Heart right ventricle (tissue), 16 donors: ENCODE data around the gene SLC39A3. TPM values are rescaled to one million over a fixed set of nuclear protein-coding genes. Genes with fewer than 3 reads are reported as not detected.
"Not testable (repeated sequence)": the region's sequence is repeated elsewhere in the genome, so short reads cannot be mapped to it uniquely, and the experiment has no call there.

Source experiments
- ATAC-seq, 8 donors: fragments of 200-7000 bp; cut with Tn5 transposase; one replicate each; pipeline ENCODE4 v1.9.1; 2020; ENCODE audit warnings: mild to moderate bottlenecking in 8 of 8, moderate library complexity in 8 of 8, moderate number of reproducible peaks in 1 of 8
- DNase-seq, 2 donors: peaks; one replicate each; pipeline ENCODE4 v3.0.0-alpha.2; 2020
- H3K27ac ChIP-seq, 10 donors: fragments of 200-600 bp; sonication (generic) in 2 of 10; one replicate each; pipeline versions ENCODE4 v1.5.0 to v1.8.0; 2020 to 2022; ENCODE audit warnings: mild to moderate bottlenecking in 3 of 10
- H3K27me3 ChIP-seq, 7 donors: fragments of 200-600 bp; one replicate each; pipeline ENCODE4 v1.8.0; 2021 to 2022; ENCODE audit warnings: mild to moderate bottlenecking in 2 of 7
- H3K36me3 ChIP-seq, 9 donors: fragments of 200-600 bp; sonication (generic) in 1 of 9; one replicate each; pipeline versions ENCODE4 v1.5.0 to v1.8.0; 2020 to 2022; ENCODE audit warnings: mild to moderate bottlenecking in 2 of 9
- H3K4me1 ChIP-seq, 9 donors: fragments of 200-600 bp; sonication (generic) in 1 of 9; one replicate each; pipeline versions ENCODE4 v1.5.0 to v1.8.0; 2020 to 2022; ENCODE audit warnings: mild to moderate bottlenecking in 4 of 9
- H3K4me3 ChIP-seq, 10 donors: fragments of 200-600 bp; sonication (generic) in 2 of 10; one replicate each; pipeline versions ENCODE4 v1.5.0 to v1.8.0; 2020 to 2022; ENCODE audit warnings: mild to moderate bottlenecking in 7 of 10, moderate library complexity in 2 of 10
- H3K9me3 ChIP-seq, 11 donors: fragments of 200-600 bp in 10 of 11; sonication (generic) in 2 of 11; one replicate each; pipeline versions ENCODE4 v1.5.0 to v1.8.0; 2013 to 2022; ENCODE audit warnings: mild to moderate bottlenecking in 2 of 11, control low read depth in 1 of 11, moderate library complexity in 1 of 11
- CTCF ChIP-seq, 9 donors: fragments of 200-600 bp; sonication (generic) in 2 of 9; IDR thresholded peaks; one replicate each; pipeline versions ENCODE4 v1.5.0 to v1.8.0; 2021 to 2022; ENCODE audit warnings: antibody characterized with exemption in 9 of 9, mild to moderate bottlenecking in 5 of 9, moderate library complexity in 1 of 9
- WGBS, 2 donors: extraction: QIAGEN DNeasy Blood & Tissue Kit; methylation state at CpG; one replicate each; pipeline ENCODE4 v1.1.7; 2013; ENCODE audit warnings: inconsistent platforms in 1 of 2; 5-methylcytosine and 5-hydroxymethylcytosine counted together
- intact Hi-C, 10 donors: fragments of 100-400 bp; cut with DNase I; formaldehyde crosslinking; loops; one replicate each; pipeline versions ENCODE4 v1.11.1 to v1.14.2; 2022
- polyA plus RNA-seq, 2 donors: library from polyadenylated mRNA; stranded (reverse); fragments of 200-250 nt; gene quantifications; one replicate each; pipeline ENCODE4 v1.2.3, GENCODE V29; 2013
- total RNA-seq, 10 donors: library from RNA; stranded (reverse); fragmentation: NEBNext Ultra II Directional in 3 of 10; extraction: Animal tissue kit (Norgen Biotek cat#: 25700) in 3 of 10; gene quantifications; one replicate each; pipeline versions ENCODE4 v1.2.1 to v1.2.4, GENCODE V29; 2021 to 2023
- donor health status: Arrhythmogenic right ventricular cardiomyopathy.
- donor health status: ischemic (EF 13 %, LVEDD 7.1; RV severe dilation, severe dysfunction).
- donor health status: healthy with polysubstance abuse.
- donor health status: DM: no; HTN: yes; CAD: no.
- donor health status: DM: no; HTN: no; CAD: no.
- donor health status: ischemic (EF 25% LVEDD 6.9; RV normal size, moderate dysfunction).
- donor health status: ischemic (EF 25% LVEDD 5.7; RV mildly dilated, moderate dysfunction).
- donor health status: healthy.
- donor health status: DM: yes; HTN: yes; CAD: no.
- donor health status: Ischemic cardiomyopathy.
- donor health status: ischemic (EF 35%, LVEDD 5.7; RV mildly dilated, moderate dysfunction).
- donor health status: nonischemic (EF 11% LVEDD 7.7; RV severe dilation, severe dysfunction).
- donor health status: DM: yes; HTN: yes; CAD: no.
- donor health status: PGD.
- donor health status: ischemic (EF 29% LVEDD 5.4; RV normal size, mild dysfunction).
- donor health status: nonischemic (EF 23%, LVEDD 6.1; RV moderate dilation, normal function).

The SLC39A3 gene
- total and polyA plus RNA-seq, 12 donors = 16.5 to 66.8 (median 22.2) TPM

DNA sequence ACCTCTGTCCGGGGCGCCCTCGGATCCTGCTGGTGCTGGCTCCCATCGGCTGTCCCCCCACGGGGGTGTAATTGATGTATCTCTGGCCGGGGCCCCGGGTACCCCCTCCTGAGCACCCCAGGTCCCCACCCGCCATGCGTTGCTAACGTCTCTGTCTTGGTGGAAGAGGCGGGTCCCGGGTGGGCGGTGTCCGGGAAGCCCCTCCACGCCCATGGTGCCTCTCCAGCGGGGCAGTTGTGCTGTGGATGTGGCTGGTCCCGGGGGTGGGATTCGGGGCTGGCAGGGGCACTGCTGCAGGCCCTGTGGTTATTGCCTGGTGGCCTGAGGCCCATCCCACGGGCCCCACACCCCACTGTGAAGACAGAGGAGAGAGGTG lies 23.6 kb downstream of the SLC39A3 start:
- DNase-seq = no peak
- WGBS, 2 donors = 88 to 92% methylated on average over 17 to 19 of the region's 19 CpGs
- intact Hi-C loops = no loop called here
- Histone ChIP-seq H3K36me3 (peaks cover 0 to 5% (median 0%) of the 10 kb centered on the region in 9 donors), H3K4me3 (no peak overlapping the region), H3K4me1 (peaks cover 0 to 8% (median 0%) of the 10 kb centered on the region in 9 donors), H3K27ac (no peak overlapping the region), H3K27me3 (peaks cover 0 to 26% (median 17%) of the 10 kb centered on the region in 7 donors), H3K9me3 (peaks cover 0 to 17% (median 4%) of the 10 kb centered on the region in 11 donors)
- no peak for TF ChIP-seq CTCF (IDR thresholded peaks at IDR 0.05)
- ATAC-seq = no peak

DNA sequence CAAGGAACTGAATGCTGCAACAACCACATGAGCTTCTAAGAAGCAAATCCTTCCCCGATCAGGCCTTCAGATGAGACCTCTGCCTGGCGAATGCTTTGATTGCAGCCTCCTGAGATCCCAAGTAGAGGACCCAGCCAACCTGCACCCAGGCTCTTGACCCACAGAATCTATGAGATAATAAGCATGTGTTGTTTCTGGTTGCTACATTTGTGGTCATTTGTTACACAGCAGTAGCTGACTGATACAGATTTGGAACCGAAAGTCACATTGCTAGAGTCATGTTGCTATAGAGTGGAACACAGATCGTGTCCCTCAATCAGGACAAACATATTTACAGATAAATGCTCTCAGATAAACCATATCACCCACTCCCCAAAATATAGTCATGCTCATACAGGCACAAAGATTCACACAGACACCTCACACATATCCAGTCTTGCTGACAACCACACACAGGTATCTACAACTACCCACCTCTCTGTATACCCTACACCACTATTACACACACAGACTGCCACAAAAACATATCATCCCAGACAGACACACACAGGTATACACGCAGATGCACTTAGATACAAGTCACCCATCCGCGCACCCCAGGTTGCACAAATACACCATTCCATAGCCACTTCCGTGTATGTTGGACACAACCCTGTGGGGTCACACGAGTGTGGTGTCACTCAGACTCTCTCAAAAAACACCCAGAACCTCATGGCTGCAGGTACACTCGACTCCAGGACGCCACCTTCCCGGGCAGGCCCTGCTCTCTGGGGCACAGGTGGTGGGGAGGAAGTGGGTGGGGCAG lies 24.1 kb downstream of the SLC39A3 start:
- no peak for ATAC-seq
- no peak overlapping the region for H3K27ac ChIP-seq
- H3K4me3 ChIP-seq = no peak overlapping the region
- 92 to 96% methylated on average over 12 of the region's 12 CpGs for WGBS, 2 donors
- DNase-seq = no peak
- intact Hi-C loops = no loop called here
- peaks cover 0 to 5% (median 0%) of the 10 kb centered on the region in 9 donors for H3K36me3 ChIP-seq
- H3K27me3 ChIP-seq = peaks cover 0 to 22% (median 13%) of the 10 kb centered on the region in 7 donors
- H3K9me3 ChIP-seq = peaks cover 0 to 17% (median 4%) of the 10 kb centered on the region in 11 donors
- peaks cover 0 to 8% (median 0%) of the 10 kb centered on the region in 9 donors for H3K4me1 ChIP-seq
- TF ChIP-seq CTCF (IDR thresholded peaks at IDR 0.05) = no peak

DNA sequence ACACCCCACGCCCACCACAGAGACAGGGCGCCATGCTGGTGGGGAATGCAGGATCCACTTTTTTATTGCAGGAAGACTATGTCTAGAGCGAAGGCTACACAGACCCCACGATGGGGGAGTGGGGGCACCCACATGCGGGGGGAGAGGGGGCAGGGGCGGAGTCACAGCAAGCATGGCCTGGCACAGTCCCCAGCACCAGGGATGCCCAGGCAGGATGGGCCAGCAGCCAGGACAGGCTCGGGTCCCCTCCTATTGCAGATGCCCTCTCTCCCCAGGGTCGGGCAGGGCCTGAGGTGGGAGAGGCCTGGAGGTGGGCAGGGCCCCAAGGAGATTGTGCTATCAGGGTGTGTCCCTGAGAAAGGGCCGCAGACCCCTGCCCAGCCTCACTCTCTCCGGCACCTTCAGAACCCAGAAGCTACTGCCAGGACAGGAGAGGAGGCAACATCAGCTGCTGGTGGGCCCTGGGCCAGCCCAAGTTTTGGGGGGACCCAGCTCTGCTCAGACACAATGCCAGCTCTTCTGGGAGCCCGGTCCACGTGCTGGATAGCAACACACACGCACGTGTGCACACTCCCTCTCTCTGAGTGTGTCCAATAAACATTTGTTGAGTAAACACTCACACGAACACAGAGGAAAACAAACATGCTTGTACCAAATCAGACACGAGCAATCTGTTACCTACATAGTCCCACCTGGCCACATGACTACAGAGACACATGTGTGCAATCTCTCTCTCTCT lies 25.1 kb downstream of the SLC39A3 start:
- intact Hi-C loops = loop anchor here in 1 of 10 donors (5.0 kb wide), 1 partner anchor 62 kb away; no protein-coding TSS in a partner anchor
- DNase-seq (no peak), ATAC-seq (peak in 3 of 8 donors; percentile 20 to 46 (median 23))
- Histone ChIP-seq H3K27ac (no peak overlapping the region), H3K9me3 (peaks cover 0 to 17% (median 4%) of the 10 kb centered on the region in 11 donors), H3K4me3 (no peak overlapping the region), H3K36me3 (peaks cover 0 to 5% (median 0%) of the 10 kb centered on the region in 9 donors), H3K27me3 (peaks cover 0 to 13% (median 5%) of the 10 kb centered on the region in 7 donors), H3K4me1 (peaks cover 0 to 7% (median 0%) of the 10 kb centered on the region in 9 donors)
- no peak for TF ChIP-seq CTCF (IDR thresholded peaks at IDR 0.05)
- WGBS, 2 donors = 82 to 87% methylated on average over 16 of the region's 16 CpGs

DNA sequence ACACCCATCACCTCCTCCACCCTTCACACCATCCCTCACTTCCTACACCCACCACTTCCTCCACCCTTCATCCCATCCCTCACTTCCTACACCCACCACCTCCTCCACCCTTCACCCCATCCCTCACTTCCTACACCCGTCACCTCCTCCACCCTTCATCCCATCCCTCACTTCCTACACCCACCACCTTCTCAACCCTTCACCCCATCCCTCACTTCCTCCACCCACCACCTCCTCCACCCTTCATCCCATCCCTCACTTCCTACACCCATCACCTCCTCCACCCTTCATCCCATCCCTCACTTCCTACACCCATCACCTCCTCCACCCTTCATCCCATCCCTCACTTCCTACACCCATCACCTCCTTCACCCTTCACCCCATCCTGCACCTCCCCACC lies 25.7 kb downstream of the SLC39A3 start:
- not testable (repeated sequence) for H3K4me1 ChIP-seq, H3K36me3 ChIP-seq, ATAC-seq, DNase-seq, H3K4me3 ChIP-seq, H3K27me3 ChIP-seq, H3K27ac ChIP-seq
- intact Hi-C loops = loop anchor here in 1 of 10 donors (5.0 kb wide), 1 partner anchor 62 kb away; no protein-coding TSS in a partner anchor
- peaks cover 0 to 17% (median 4%) of the 10 kb centered on the region in 11 donors for H3K9me3 ChIP-seq
- WGBS, 2 donors = 62 to 78% methylated on average over 1 of the region's 1 CpG

DNA sequence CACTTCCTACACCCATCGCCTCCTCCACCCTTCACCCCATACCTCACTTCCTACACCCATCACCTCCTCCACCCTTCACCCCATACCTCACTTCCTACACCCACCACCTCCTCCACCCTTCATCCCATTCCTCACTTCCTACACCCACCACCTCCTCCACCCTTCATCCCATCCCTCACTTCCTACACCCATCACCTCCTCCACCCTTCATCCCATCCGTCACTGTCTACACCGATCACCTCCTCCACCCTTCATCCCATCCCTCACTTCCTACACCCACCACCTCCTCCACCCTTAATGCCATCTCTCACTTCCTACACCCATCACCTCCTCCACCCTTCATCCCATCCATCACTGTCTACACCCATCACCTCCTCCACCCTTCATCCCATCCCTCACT lies 26.6 kb downstream of the SLC39A3 start:
- H3K9me3 ChIP-seq = peaks cover 0 to 17% (median 4%) of the 10 kb centered on the region in 11 donors
- H3K27ac ChIP-seq, H3K27me3 ChIP-seq, H3K36me3 ChIP-seq, H3K4me3 ChIP-seq, DNase-seq, H3K4me1 ChIP-seq, ATAC-seq: not testable (repeated sequence)
- 89 to 96% methylated on average over 3 of the region's 3 CpGs for WGBS, 2 donors
- intact Hi-C loops = loop anchor here in 1 of 10 donors (5.0 kb wide), 1 partner anchor 61 kb away; no protein-coding TSS in a partner anchor
